ENCODE results near the gene ZCCHC2. TPM values are rescaled to one million over a fixed set of nuclear protein-coding genes. Genes with fewer than 3 reads are reported as not detected.

ZCCHC2 gene
- total and polyA plus RNA-seq, 2 donors (not counting 3 experiments of a cell fraction or from before 2014, with no cell fraction given), result 16.2 to 27.2 TPM

DNA sequence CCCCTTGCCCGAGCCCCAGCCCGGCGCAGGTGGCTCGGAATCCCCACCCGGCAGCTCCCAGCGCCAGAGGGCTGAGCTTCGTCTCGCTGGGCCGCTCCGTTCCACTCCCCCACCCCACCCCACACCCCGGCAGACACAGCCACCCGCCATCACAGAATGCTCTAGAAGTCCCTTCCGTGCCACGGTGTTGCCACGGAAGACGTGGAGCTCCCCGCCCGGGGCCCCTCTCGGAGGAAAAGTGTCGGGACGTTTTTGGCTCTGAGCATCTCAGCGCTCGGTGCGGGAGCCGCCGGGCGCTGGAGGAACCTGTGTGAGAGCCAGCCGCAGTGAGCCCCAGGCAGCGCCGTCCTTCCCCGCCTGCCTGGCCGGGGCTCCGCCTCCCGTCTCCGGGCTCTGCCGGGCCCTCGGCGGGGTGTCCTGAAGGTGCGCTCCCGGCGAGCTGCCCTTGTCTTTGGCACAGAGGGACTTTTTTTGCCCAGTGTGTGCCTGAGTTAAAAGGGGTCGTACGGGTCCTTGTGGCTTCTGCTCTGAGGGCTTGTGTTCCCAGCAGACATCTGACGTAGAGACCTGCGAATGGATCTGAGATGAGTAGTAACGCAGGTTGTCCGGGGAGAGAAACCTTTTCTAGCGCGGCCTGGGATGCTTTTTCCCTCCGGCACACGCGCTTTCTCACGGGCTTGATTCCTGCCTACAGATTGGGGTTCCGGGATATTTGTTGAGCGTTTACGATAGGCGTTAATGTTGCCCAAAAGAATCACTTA, 1.8 kb downstream of the ZCCHC2 start:
- TF ChIP-seq, protein P1, sequence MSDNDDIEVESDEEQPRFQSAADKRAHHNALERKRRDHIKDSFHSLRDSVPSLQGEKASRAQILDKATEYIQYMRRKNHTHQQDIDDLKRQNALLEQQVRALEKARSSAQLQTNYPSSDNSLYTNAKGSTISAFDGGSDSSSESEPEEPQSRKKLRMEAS (IDR thresholded peaks at IDR 0.05; ENCODE audit: insufficient read depth, insufficient read length), result no peak
- TF ChIP-seq, protein P2, sequence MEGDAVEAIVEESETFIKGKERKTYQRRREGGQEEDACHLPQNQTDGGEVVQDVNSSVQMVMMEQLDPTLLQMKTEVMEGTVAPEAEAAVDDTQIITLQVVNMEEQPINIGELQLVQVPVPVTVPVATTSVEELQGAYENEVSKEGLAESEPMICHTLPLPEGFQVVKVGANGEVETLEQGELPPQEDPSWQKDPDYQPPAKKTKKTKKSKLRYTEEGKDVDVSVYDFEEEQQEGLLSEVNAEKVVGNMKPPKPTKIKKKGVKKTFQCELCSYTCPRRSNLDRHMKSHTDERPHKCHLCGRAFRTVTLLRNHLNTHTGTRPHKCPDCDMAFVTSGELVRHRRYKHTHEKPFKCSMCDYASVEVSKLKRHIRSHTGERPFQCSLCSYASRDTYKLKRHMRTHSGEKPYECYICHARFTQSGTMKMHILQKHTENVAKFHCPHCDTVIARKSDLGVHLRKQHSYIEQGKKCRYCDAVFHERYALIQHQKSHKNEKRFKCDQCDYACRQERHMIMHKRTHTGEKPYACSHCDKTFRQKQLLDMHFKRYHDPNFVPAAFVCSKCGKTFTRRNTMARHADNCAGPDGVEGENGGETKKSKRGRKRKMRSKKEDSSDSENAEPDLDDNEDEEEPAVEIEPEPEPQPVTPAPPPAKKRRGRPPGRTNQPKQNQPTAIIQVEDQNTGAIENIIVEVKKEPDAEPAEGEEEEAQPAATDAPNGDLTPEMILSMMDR (IDR thresholded peaks at IDR 0.05; ENCODE audit: extremely low read depth in 1 of 2, insufficient read depth in 1 of 2, low read depth in 1 of 2, low read length in 2 of 2), result no peak
- TF ChIP-seq FOS (IDR thresholded peaks at IDR 0.05; ENCODE audit: borderline replicate concordance, insufficient read depth, low read length) (no peak), JUN (IDR thresholded peaks at IDR 0.05; ENCODE audit: borderline replicate concordance, insufficient read depth, insufficient read length, low read depth) (no peak), POLR2A (IDR thresholded peaks at IDR 0.05; ENCODE audit: low read depth, low read length) (no peak), POLR2AphosphoS5 (IDR thresholded peaks at IDR 0.05; ENCODE audit: insufficient read depth, low read depth, low read length) (peak; percentile 26)
- no peaks in the 10 kb centered on the region for H3K27me3 ChIP-seq (ENCODE audit: control insufficient read depth in 2 of 2, insufficient read depth in 2 of 2, low read length in 2 of 2)
- H3K27ac ChIP-seq (ENCODE audit: insufficient read depth, low read depth, low read length), result peak overlapping the region; percentile 45
- BruUV-seq (replicated peaks), result no TSS peak
- DNase-seq (ENCODE audit: low read depth, low spot score) (peak; percentile 66), FAIRE-seq (no peak)
- CTCF ChIA-PET, result interaction anchor here (0.8 to 5.1 kb wide), 5 partner anchors 8 to 99 kb away, joined by 3 to 60 read pairs (median 4); no protein-coding TSS in a partner anchor
- POLR2A ChIA-PET, result interaction anchor here (1.2 kb wide), 1 partner anchor 74 kb away, joined by 3 read pairs; no protein-coding TSS in a partner anchor
- H3K36me3 ChIP-seq (ENCODE audit: control insufficient read depth in 2 of 2, extremely low read depth in 1 of 2, insufficient read depth in 2 of 2, low read length in 2 of 2), result no peaks in the 10 kb centered on the region
- H4K20me1 ChIP-seq (replicated peaks; ENCODE audit: control insufficient read depth, extremely low read depth, insufficient read depth, low read length), result peaks cover 3% of the 10 kb centered on the region
- H3K9me3 ChIP-seq (replicated peaks; ENCODE audit: control insufficient read depth, insufficient read depth, low read length), result no peaks in the 10 kb centered on the region
- dilution Hi-C loops (cut with MboI; ENCODE audit: extremely low pct_ligation_motif_present, low sequenced_read_pairs) (no loop called here), intact Hi-C loops (cut with micrococcal nuclease) (loop anchor here (5.0 kb wide), 1 partner anchor 193 kb away; the partner anchor contains the start of gene PHLPP1)
- H3K79me2 ChIP-seq (ENCODE audit: control insufficient read depth, insufficient read depth, low read length), result peaks cover 56% of the 10 kb centered on the region
- peak overlapping the region; percentile 78 to 91 (median 85) for H3K4me3 ChIP-seq (replicated peaks in 1 of 3; ENCODE audit: insufficient read depth in 1 of 3, low read depth in 1 of 3, low read length in 3 of 3)
- H3K4me1 ChIP-seq (ENCODE audit: control insufficient read depth, extremely low read depth, insufficient read depth, low read length), result peaks cover 33% of the 10 kb centered on the region
- peak overlapping the region; percentile 95 for H3K9ac ChIP-seq (replicated peaks; ENCODE audit: extremely low read depth, insufficient read depth, low read length)
- no peaks in the 10 kb centered on the region for H3K9me1 ChIP-seq (replicated peaks; ENCODE audit: control insufficient read depth, extremely low read depth, insufficient read depth, low read length)
- H2AFZ ChIP-seq (ENCODE audit: low read depth, low read length), result peak overlapping the region; percentile 1
- peak overlapping the region; percentile 98 for H3K4me2 ChIP-seq (ENCODE audit: insufficient read depth, low read length)

All from endothelial cell of umbilical vein (primary cell).